HG03280 (cell line): Measurements from ENCODE around the gene PTPRT.

Experiments
- ATAC-seq: cut with Tn5 transposase; IDR thresholded peaks from one replicate; pipeline ENCODE4 v1.9.1; 2021; ENCODE audit warnings: mild to moderate bottlenecking, moderate library complexity; ENCODE audit not compliant: unreplicated experiment

Gene PTPRT

DNA sequence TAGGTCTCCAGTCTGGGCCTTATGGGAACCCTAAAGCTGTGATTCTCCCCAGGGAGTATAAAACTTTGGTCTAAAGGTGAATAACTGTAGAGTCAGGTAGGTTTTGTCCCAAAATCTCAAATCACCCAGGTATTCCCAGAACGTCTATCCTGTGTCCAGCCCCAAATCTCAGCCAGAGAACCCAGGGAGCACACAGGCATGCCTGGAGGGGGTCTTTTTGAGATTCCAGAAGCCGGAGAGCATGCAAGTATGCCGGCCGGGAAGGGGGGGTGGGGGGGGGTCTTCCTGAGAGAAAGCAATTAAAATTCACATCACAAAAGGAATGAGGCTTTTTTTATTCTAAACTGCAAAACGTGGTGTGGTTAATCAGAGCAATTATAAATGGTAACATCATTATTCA, 210.0 kb downstream of the PTPRT start:
- ATAC-seq: no peak

DNA sequence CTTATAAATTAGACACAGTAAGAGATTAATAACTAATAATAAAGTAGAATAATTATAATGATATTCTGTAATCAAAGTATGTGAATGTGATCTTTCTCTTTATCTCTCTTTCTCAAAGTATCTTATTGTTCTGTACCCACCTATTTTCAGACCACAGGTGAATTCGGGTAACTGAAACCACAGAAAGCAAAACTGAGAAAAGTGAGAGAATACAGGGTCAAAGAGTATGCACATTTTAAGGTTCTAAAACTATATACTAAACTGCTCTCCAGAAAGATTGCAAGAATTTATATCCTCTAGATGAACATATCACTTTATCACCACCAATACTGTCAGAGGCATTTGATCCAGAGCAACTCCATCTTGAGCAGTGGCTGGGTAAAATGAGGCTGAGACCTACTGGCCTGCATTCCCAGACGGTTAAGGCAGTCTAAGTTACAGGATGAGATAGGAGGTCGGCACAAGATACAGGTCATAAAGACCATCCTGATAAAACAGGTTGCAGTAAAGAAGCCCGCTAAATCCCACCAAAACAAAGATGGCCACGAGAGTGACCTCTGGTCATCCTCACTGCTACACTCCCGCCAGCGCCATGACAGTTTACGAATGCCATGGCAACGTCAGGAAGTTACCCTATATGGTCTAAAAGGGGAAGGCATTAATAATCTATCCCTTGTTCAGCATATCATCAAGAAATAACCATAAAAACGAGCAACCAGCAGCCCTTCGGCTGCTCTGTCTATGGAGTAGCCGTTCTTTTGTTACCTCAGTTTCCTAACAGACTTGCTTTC, 211.3 kb downstream of the PTPRT start:
- ATAC-seq: no peak

DNA sequence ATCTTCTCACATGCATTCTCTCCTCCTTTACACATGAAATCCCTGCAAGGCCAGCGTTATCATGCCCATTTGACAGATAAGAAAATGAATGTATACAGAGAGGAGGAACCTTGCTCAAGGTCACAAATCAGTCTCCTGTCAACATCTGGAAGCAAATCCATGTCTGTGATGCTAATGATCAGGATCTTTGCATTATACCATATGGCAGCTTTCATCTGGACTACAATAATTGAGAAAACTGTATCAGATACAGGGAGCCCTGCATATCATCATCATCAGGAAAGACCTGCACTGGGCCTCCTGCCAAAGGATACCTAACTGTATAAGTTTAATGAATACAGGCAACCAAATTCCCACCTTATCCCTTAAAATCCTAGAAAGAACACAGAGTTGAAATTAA, 213.7 kb downstream of the PTPRT start:
- ATAC-seq: no peak

DNA sequence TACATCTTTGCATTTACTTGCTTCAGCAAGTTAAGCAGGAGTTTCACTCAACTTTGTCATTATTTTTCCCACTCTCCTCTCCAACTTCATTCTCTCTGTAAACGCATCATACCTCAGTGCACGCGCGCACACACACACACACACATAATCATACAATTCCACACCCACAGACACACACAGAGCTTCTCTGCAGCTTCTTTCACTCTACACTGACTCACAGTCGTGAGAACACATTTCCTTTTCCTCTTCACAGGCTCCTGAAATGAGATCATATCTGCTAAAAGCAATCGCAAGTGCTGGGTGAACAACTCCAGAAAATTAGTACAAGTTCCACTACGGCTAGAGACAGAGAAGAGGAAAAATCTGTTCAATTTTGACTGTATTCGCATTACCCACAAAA, 215.4 kb downstream of the PTPRT start:
- ATAC-seq: no peak

DNA sequence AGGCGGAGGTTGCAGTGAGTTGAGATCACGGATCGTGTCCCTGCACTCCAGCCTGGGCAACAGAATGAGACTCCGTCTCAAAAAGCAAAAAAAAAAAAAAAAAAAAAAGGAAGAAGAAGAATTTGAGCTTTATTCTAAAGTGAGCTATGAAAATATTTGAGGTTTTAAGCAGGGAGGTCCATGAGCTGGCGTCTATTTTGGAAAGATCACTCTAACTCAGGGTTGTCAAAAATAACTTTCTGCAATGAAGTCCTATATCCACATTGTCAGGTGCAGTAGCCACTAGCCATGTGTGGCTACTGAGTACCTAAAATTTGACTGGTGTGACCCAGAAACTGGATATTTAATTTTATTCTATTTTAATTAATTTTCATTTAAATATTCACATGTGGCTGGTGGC, 217.1 kb downstream of the PTPRT start:
- ATAC-seq: no peak

DNA sequence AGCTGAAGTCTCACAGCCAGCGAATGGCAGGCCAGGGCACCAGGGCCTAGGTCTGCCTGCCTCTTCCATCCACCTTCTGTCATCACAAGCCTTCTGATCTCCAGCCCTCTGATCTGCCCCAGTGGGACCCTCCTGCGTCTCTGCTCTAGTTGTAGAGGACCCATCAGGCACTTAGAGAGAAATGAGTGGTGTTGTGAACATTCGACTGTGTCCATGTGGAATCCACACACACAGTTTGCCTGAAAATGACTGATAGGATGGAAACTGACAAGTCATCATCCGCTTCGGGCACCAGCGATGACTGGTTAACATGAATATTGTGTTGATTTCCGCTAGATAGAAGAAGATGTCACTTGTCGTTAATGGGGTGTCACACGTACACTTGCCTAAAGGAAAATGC, 221.0 kb downstream of the PTPRT start:
- no peak for ATAC-seq

DNA sequence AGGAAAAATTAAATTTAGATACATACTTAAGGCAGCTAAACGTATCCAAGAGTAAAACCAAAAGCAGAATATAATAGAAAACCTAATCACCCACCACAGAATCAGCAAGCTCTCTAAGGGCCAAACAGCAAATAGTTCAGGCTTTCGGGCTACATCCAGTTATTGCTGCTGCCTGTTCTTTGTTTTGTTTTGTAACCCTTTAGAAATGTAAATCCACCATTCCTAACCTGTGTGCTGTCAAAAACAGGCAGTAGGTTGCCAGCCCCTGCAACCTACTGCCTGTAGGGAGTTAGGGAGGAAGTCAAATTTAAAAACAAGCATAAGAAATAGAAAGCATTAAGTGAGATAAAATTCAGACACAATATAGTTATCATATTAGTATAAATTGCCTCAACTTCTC, 225.9 kb downstream of the PTPRT start:
- ATAC-seq: no peak

DNA sequence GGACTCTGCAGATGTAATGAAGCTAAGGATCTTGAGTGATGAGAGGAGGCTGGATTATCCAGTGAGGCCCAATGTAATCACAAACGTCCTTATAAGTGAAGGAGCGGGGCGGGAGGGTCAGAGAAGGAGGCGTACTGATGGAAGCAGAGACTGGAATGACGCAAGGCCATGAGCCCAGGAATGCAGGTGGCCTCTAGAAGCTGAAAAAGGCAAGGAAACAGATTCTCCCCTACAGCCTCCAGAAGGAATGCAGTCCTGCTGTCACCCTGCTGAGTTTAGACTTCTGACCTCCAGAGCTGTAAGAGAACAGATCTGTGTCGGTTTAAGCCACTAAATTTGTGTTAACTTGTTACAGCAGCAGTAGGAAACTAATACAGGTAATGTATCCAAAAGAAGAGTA, 227.9 kb downstream of the PTPRT start:
- no peak for ATAC-seq

DNA sequence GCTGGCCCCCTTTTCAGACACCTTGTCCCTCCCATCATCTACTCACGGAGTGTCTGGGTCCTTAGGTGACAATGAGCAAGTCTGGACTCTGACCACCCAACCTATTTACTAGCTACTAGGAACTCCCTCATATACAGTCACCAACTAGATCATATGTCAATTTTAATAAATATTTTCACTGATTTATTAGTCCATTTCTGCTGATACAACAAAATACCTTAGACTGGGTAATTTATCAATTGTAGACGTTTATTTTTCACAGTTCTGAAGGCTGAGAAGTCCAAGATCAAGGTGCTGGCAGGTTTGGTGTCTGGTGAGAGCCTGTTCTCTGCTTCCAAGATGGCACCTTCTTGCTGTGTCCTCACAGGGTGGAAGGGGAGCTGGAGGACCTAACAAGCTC, 229.7 kb downstream of the PTPRT start:
- no peak for ATAC-seq

DNA sequence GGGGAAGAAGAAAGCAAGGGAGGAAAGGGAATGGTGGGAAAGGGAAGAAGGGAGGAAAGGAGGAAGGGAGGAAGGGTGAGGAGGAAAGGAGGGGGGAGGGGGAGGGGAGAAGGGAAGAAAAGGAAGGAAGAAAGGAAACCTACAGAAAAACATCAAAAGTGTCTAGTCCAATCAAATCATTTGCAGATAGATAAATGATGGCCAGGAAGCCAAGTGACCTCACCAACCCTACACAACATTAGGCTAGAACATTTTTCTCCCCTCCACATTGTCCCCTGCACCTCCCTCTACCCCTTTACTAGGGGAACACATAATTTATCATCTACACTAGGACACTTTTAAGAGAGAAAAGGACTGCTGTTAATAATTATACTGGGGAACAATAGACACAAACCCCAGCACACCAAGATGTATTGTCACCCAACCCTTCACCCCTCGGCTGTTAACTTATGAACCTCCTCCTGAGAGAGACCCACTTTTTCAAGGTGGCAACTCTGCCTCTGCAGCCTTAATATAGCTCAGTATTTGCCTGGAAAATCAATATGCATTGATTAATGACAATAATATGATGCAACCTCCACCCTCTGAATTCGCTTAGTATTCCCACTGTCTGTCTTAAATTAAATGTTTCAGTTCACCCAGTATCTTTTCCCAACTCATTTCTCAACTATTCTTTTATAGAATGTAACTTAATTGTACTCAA, 231.2 kb downstream of the PTPRT start:
- ATAC-seq: no peak

DNA sequence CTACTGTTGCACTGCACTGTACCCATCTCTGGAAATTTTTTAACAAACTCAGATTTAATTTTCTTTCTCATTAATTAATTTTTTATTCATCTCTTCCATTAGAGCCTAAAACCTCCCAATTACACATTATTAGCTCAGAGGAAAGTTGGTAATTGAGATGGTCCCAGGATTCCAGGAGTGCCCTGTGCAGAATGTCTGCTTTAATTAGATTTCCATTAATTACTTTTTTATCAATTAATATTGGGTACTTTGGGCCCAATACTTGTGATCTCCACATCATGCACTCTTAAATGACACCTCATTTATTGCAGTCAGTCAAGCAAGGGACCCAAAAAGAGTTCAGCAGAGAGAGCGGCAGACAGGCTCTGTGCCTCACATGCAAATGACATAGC, 232.0 kb downstream of the PTPRT start:
- no peak for ATAC-seq

DNA sequence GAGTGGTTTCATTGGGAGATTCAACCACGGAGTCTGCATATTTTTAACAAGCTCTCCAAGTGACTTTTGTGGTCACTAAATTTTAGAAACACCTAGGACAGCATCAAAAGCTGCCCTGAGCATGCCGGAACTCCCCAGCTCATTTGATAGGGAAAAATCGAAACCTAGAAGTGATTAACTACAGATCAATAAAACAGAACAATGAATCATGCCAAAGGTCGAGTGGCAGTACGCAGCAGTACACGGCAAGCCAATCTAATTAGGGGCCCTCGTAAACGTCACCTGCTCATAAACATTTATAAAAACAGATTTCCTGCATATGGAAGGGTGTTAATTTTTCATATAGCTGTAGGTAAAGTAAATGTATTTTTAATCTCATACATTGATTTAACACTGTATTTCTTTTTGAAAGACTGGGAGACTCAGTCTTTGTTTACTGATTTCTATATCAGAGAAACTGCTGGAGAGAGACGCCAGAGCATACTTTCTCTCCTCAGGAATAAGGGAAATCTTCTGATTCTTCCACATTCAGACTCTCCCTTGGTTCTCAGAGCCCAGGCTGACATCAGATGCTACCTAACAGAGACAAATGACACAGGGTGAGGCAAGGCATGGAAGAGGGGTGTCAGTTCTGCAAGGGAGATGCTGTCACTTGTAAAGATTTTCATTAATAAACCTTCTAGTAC, 232.5 kb downstream of the PTPRT start:
- no peak for ATAC-seq

DNA sequence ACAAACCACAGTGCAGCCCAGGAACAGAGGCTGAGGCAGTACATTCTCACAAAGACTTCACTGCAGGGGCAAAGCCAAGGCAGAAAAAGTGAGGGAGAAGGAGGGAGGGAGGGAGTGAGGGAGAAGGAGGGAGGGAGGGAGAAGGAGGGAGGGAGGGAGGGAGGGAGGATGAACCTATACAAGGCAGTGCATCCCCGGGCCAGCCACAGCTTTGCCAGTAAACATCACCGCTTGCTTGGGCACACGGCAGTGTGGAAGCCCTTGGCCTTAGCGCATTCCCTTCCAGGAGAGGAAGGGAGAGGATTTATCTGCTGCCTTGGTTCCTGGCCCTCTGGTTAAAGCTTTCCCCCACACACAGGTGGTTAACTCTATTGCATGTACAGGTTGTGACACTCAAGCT, 234.0 kb downstream of the PTPRT start:
- no peak for ATAC-seq

DNA sequence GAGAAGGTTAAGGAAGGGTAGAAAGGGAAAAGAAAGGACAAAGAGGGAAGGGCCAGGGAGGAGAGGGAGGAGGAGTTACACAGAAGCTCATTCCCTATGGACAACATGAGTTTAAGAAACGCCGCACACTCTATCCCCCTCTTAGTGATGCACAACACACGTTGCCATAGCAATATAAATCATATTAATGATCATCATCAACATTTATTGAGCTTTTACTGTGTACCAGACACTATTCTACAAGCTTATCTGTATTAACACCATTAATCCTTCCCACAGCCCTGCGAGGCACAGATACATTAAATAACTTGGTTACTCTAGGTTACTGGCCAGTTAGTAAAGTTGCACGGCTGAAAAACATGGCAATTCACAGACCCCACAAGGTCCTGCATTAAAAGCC, 234.8 kb downstream of the PTPRT start:
- ATAC-seq: no peak

DNA sequence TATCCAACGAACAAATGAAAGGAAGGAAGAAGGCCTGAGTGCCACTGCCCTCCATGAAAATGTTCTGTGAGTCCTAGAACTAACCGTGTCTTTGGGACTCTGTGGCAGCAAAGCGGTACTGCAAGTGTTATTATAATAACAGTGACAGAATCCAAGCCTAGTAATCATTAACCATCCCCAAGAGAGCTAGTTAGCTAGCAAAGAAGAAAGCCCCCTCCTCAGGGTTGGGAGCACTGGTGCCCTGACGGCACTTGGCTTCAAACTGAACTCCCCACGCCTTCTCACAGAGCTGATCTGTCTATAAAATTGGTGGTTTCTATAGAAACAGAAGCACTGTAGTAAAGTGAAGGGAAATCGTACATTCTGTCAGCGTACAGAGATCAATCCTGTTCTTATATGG, 239.8 kb downstream of the PTPRT start:
- no peak for ATAC-seq

DNA sequence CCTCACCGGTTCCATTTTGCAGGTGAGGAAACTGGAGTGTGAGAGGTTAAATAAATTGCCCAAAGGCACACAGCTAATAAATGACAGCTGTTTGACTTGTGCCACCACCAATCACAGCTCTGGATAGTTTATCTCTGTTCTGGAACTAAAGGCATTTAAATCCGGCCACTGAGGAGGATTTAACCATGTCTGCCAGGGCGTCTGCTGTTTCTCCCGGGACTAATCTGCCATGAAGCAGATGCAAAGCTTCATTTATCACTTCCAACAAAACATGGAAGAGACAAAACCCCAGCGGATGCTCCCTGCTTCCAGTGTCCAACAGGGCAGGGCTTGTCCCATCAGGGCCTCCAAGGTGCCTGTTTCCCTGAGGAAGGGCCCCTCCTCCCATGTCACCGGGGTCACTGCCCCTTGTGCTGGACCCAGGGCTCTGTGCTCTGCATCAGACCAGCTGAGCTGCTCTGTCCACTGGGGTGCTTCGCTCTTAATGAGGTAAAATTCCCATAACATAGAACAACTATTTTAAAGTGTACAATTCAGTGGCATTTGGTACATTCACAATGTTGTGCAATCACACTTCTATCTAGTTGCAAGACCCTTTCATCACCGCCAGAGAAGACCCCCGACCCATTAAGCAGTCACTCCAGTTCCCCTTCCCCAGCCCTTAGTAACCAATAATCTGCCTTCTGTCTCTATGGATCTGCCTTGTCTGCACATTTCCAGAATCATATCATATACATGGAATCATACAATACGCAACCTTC, 244.3 kb downstream of the PTPRT start:
- no peak for ATAC-seq

DNA sequence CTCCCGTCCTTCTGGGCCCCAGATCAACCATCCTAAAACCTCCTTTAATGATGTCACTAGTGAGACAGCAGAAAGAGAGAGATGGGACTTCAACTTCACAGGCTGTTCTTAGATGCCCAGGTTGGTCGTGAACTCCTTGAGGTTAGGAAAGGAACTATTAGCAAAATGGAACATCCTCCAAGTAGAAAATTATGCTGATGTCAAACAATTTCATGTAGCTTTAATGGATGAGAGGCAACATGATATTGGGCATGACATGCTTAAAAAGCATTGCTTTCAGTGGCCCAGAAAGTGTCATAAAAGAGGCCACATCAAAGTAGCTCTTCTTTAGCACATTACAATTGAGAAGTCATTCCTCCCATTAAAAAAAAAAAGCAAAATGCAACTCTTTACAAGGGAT, 248.1 kb downstream of the PTPRT start:
- no peak for ATAC-seq

DNA sequence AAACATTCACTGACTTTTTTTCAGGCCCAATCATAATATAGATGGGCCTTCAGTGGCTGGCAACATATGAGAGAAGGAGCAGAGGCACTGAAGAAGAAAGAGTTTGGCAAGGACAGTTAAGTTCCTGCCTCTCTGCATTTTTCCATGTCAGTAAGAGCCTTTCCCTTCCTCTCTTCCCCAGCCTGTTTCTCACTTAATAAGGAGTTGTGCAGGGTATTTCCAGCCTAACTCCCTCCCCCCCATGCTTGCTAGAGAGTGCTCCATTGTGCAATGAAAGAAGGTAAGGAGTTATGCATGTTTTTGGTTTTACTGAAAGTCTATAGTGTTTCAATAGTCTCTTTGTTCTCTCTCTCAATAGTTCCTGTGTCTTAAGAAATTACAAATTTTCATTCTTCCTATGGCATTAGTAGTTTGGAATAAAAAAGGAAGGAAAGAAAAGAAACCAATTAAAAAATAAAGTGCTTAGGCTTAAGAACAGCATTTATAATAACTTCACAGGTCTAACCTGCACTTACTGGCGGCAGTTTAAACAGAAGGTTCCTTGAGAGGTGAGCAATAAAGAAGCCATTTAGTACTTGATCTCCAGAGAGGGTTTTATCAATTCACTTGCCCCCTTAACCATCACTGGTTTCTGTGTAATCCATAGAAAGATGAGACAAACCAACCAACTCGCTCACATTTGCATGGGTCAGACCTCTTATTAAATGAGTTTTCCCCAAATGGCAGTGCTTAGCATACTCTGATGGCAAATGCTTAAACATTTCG, 251.1 kb downstream of the PTPRT start:
- ATAC-seq: no peak

DNA sequence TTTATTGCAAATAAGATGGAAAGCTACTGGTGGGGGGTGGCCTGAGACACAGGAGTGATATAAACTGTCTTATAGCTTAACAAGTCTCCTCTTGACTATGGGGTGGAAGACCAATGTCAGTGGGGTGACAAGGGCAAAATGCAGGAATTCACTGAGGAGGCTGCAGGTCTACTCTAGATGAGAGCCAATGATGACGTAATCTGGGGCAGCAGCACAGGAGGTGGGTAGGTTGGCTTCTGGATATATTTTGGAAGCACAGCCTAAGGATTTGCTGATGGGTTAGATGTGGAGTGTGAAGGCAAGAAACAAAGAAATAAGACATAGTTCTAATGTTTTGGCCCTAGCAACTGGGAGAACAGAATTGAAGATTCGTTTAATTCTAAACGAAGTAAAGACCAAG, 253.2 kb downstream of the PTPRT start:
- ATAC-seq: no peak

DNA sequence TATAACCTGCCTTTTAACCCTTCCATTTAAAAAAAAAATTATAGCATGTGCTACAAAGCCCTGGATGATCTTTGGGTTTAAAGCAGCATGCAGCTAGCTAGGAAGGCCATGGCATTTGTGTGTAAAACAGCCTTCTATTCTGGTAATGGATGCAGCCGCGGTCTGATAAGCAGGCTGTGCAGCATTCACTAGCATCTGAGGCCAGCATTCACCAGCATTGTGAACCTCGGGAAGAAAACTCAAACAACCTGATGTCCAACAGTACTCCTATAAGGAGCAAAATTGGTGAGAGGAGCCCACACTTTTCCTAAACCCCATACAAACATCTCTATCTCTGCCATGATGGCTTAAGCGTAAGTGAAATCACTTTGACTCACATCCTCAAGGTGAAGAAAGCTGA, 265.5 kb downstream of the PTPRT start:
- no peak for ATAC-seq
